NCI-H146 (cell line): ENCODE data around the gene PRDM12.

Experiments used
- DNase-seq: peaks from one replicate; lab custom pipeline; 2025; lab: John Stamatoyannopoulos, UW

PRDM12 gene

GRCh38 chr9:130636648-130637020 lies 27.8 kb upstream of the PRDM12 start:
- no peak for DNase-seq

- no peak for DNase-seq
Observed at GRCh38 chr9:130638284-130639123, 25.9 kb upstream of the PRDM12 start.

GRCh38 chr9:130639124-130639765 lies 25.1 kb upstream of the PRDM12 start:
- DNase-seq, result no peak

- DNase-seq, result no peak
Observed at GRCh38 chr9:130639866-130640555, 24.4 kb upstream of the PRDM12 start.

GRCh38 chr9:130640681-130641080 lies 23.7 kb upstream of the PRDM12 start:
- DNase-seq, result no peak

- no peak for DNase-seq
Observed at GRCh38 chr9:130642926-130643325, 21.5 kb upstream of the PRDM12 start.

GRCh38 chr9:130651221-130651620 lies 13.2 kb upstream of the PRDM12 start:
- DNase-seq, result no peak

GRCh38 chr9:130651752-130652151 lies 12.6 kb upstream of the PRDM12 start:
- DNase-seq, result no peak

- DNase-seq, result no peak
Observed at GRCh38 chr9:130654879-130655278, 9.5 kb upstream of the PRDM12 start.

- no peak for DNase-seq
Observed at GRCh38 chr9:130658893-130659698, 5.3 kb upstream of the PRDM12 start.

GRCh38 chr9:130659699-130660248 lies 4.6 kb upstream of the PRDM12 start:
- DNase-seq, result no peak

GRCh38 chr9:130660326-130660682 lies 4.1 kb upstream of the PRDM12 start:
- DNase-seq, result no peak

GRCh38 chr9:130660683-130661450 lies 3.5 kb upstream of the PRDM12 start:
- no peak for DNase-seq

GRCh38 chr9:130661451-130662098 lies 2.8 kb upstream of the PRDM12 start:
- DNase-seq, result peak; percentile 8

GRCh38 chr9:130662099-130662969 lies 2.1 kb upstream of the PRDM12 start:
- no peak for DNase-seq

- DNase-seq, result no peak
Observed at GRCh38 chr9:130662970-130663257, 1.5 kb upstream of the PRDM12 start.

- no peak for DNase-seq
Observed at GRCh38 chr9:130663258-130663976, 977 bp upstream of the PRDM12 start.

GRCh38 chr9:130663977-130664250 lies 480 bp upstream of the PRDM12 start:
- DNase-seq, result no peak

- no peak for DNase-seq
Observed at GRCh38 chr9:130665029-130665430, 636 bp downstream of the PRDM12 start.
